B cell (primary cell): ENCODE results near the gene SLC30A2.

ENCODE experiments used
- EZH2 ChIP-seq: IDR thresholded peaks from 2 replicates; pipeline ENCODE4 v1.6.1; 2012; ENCODE audit warnings: borderline replicate concordance, low read depth, mild to moderate bottlenecking, moderate library complexity, low read length; ENCODE audit not compliant: insufficient read depth, poor library complexity, severe bottlenecking
- TF ChIP-seq, protein P1 (sequence below): fragments of 200-600 bp; IDR thresholded peaks from one replicate; pipeline ENCODE4 v1.8.0; 2022; ENCODE audit warnings: antibody characterized with exemption, mild to moderate bottlenecking

DNA sequence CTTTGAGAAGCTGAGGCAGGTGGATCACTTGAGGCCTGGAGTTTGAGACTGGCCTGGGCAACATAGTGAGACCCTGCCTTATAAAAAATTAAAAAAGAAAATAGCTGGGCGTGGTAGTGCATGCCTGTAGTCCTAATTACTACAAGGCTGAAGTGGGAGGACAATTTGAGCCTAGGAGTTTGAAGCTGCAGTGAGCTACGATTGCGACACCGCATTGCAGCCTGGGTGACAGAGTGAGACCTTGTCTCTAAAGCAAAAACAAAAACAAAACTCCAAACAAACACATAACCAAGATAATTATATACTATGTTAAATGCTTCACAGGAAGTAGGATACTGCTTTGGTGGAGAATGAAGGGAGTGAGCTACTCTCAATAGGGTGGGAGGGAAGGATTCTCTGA is 42.7 kb downstream of the SLC30A2 start:
- TF ChIP-seq, protein P1, sequence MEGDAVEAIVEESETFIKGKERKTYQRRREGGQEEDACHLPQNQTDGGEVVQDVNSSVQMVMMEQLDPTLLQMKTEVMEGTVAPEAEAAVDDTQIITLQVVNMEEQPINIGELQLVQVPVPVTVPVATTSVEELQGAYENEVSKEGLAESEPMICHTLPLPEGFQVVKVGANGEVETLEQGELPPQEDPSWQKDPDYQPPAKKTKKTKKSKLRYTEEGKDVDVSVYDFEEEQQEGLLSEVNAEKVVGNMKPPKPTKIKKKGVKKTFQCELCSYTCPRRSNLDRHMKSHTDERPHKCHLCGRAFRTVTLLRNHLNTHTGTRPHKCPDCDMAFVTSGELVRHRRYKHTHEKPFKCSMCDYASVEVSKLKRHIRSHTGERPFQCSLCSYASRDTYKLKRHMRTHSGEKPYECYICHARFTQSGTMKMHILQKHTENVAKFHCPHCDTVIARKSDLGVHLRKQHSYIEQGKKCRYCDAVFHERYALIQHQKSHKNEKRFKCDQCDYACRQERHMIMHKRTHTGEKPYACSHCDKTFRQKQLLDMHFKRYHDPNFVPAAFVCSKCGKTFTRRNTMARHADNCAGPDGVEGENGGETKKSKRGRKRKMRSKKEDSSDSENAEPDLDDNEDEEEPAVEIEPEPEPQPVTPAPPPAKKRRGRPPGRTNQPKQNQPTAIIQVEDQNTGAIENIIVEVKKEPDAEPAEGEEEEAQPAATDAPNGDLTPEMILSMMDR: no peak
- no peak for TF ChIP-seq EZH2
